ENCODE results near the gene COL7A1.
A peak's percentile ranks its signal among the peaks of the same experiment; 100 is the strongest.

COL7A1 gene

DNA sequence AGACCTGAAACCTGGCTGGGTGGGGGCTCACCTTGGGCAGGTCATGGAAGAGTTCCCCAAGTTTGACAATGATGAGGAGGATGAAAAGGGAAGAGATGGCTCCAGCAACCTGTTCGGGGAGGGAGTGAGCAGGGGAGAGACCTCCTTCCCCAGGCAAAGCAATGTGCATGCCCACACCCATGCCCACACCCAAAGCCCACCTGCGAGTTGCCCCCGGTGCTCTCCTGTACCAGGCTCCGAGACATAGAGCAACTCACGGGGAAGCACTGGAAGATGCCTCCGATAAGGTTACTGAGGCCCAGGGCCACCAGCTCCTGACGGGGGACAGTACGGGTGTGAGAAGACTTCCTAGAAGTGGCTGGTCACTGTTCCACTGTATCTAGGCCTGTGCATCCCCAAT lies 35.3 kb upstream of the COL7A1 start:
- H3K4me2 ChIP-seq (ENCODE audit: insufficient read depth, low read length, poor library complexity, severe bottlenecking) = no peak overlapping the region

DNA sequence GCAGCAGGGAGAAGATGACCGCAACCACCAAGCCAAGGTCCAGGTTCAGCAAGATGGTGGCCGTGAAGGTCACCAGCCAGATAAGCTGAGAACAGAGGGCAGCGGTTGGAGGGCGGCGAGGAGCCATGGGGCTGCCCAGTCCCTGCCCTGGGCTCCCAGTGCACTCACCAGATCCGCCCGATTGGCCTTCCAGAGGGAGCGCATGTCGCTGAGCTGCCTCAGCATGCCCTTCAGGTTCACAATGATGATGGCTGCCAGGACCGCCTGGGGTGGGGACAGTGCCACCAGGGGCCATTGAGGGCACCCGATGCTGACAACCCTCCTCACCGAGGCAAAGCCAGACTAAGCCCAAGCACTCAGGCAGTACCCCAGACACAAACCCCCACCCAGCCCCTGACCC lies 34.8 kb upstream of the COL7A1 start:
- no CpG with 5 or more reads among the region's 12 CpGs for WGBS, 2 donors (ENCODE audit: extremely low coverage in 2 of 2, insufficient read length in 2 of 2, insufficient replicate concordance in 1 of 2)

More for the DNA sequence above, 35.3 kb upstream of the COL7A1 start:
- WGBS, 2 donors (ENCODE audit: extremely low coverage in 2 of 2, insufficient read length in 2 of 2, insufficient replicate concordance in 1 of 2) = no CpG with 5 or more reads among the region's 8 CpGs
- Histone ChIP-seq H2BK15ac (ENCODE audit: low read length) (no peak overlapping the region), H3K4me3 (ENCODE audit: low read length in 2 of 2) (no peak overlapping the region), H2BK120ac (ENCODE audit: low read depth, low read length) (no peak overlapping the region), H2AK5ac (ENCODE audit: low read depth, low read length) (no peak overlapping the region), H3K14ac (ENCODE audit: low read length) (no peak overlapping the region), H4K91ac (ENCODE audit: low read depth, low read length, poor library complexity) (no peak overlapping the region), H4K8ac (ENCODE audit: low read depth, low read length) (no peak overlapping the region), H2BK5ac (ENCODE audit: low read length) (peak overlapping the region; percentile 56), H3K18ac (ENCODE audit: low read length) (no peak overlapping the region), H3K4ac (ENCODE audit: low read length) (no peak overlapping the region), H3K9ac (ENCODE audit: low read depth, low read length, poor library complexity) (no peak overlapping the region), H2BK12ac (ENCODE audit: low read length) (no peak overlapping the region), H3K36me3 (replicated peaks in 1 of 2; ENCODE audit: control insufficient read depth in 2 of 2, insufficient read depth in 2 of 2, low read length in 2 of 2) (peaks cover 63 to 82% of the 10 kb centered on the region in 2 donors), H3K27me3 (ENCODE audit: control insufficient read depth in 3 of 3, insufficient read depth in 3 of 3, low read depth in 1 of 3, low read length in 3 of 3) (no peaks in the 10 kb centered on the region), H3K23ac (ENCODE audit: low read depth, low read length, poor library complexity) (no peak overlapping the region), H3K9me3 (replicated peaks in 1 of 2; ENCODE audit: control insufficient read depth in 2 of 2, insufficient read depth in 1 of 2, low read depth in 1 of 2, low read length in 2 of 2) (no peaks in the 10 kb centered on the region), H3K27ac (replicated peaks; ENCODE audit: low read length) (no peak overlapping the region), H2AFZ (ENCODE audit: low read length) (no peak overlapping the region), H3K4me1 (ENCODE audit: control insufficient read depth in 2 of 2, insufficient read depth in 1 of 2, low read depth in 1 of 2, low read length in 2 of 2) (peaks cover 5 to 8% of the 10 kb centered on the region in 2 donors), H3K79me1 (ENCODE audit: low read depth, low read length) (peaks cover 7% of the 10 kb centered on the region)
- no peak for DNase-seq (ENCODE audit: low spot score)

DNA sequence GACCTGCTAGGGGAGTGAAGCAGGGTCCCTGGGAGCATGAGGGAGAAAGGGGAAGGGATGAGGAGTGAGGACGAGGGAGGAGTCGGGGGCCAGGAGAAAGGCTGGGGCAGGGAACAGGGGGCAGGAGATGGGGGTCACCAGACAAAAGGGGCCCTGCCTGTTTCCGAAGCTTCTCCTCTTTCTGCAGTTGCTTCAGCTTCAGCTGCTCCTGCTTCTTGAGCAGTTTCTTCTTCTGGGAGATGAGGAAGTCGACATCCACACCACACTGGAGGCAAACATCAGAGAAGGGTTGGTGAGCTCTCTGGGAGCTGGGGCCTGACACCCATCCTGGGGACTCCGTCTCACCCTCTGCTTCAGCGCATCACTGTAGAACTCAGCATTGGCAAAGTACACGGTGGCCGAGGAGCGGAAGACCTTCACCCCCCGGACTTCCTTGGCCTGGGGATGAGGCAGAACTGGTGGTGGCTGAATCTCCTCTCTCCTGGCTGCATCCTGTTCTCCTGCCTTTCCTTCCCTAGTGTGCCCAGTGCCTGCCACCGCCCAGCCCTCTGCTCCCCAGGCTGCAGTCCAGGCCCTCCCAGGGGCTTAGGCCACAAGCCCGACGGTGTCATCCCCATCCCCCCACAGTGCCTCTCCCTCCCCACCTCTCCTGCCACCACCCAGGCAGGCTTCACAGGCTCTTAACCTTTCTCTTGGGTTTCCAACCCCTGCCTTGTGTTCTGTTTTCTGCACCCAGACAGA lies 33.3 kb upstream of the COL7A1 start:
- H2AK5ac ChIP-seq (ENCODE audit: low read depth, low read length) = no peak overlapping the region
- no peak overlapping the region for H4K8ac ChIP-seq (ENCODE audit: low read depth, low read length)
- peaks cover 5% of the 10 kb centered on the region for H3K79me1 ChIP-seq (ENCODE audit: low read depth, low read length)
- no peaks in the 10 kb centered on the region for H3K9me3 ChIP-seq (replicated peaks in 1 of 2; ENCODE audit: control insufficient read depth in 2 of 2, insufficient read depth in 1 of 2, low read depth in 1 of 2, low read length in 2 of 2)
- peak overlapping the region; percentile 57 for H3K9ac ChIP-seq (ENCODE audit: low read depth, low read length, poor library complexity)
- H2BK12ac ChIP-seq (ENCODE audit: low read length) = no peak overlapping the region
- no peak overlapping the region for H3K23ac ChIP-seq (ENCODE audit: low read depth, low read length, poor library complexity)
- H2BK5ac ChIP-seq (ENCODE audit: low read length) = no peak overlapping the region
- no peak overlapping the region for H2BK15ac ChIP-seq (ENCODE audit: low read length)
- H3K4ac ChIP-seq (ENCODE audit: low read length) = no peak overlapping the region
- H3K14ac ChIP-seq (ENCODE audit: low read length) = no peak overlapping the region
- WGBS, 2 donors (ENCODE audit: extremely low coverage in 2 of 2, insufficient read length in 2 of 2, insufficient replicate concordance in 1 of 2) = no CpG with 5 or more reads among the region's 13 CpGs
- no peak overlapping the region for H3K18ac ChIP-seq (ENCODE audit: low read length)
- no peak overlapping the region for H3K27ac ChIP-seq (replicated peaks; ENCODE audit: low read length)
- DNase-seq (ENCODE audit: low spot score) = no peak
- no peaks in the 10 kb centered on the region for H3K4me1 ChIP-seq (ENCODE audit: control insufficient read depth in 2 of 2, insufficient read depth in 1 of 2, low read depth in 1 of 2, low read length in 2 of 2)
- no peak overlapping the region for H4K91ac ChIP-seq (ENCODE audit: low read depth, low read length, poor library complexity)
- no peak overlapping the region for H2BK120ac ChIP-seq (ENCODE audit: low read depth, low read length)
- no peaks in the 10 kb centered on the region for H3K27me3 ChIP-seq (ENCODE audit: control insufficient read depth in 3 of 3, insufficient read depth in 3 of 3, low read depth in 1 of 3, low read length in 3 of 3)
- H3K36me3 ChIP-seq (replicated peaks in 1 of 2; ENCODE audit: control insufficient read depth in 2 of 2, insufficient read depth in 2 of 2, low read length in 2 of 2) = peaks cover 71 to 92% of the 10 kb centered on the region in 2 donors
- no peak overlapping the region for H3K4me3 ChIP-seq (ENCODE audit: low read length in 2 of 2)
- H2AFZ ChIP-seq (ENCODE audit: low read length) = no peak overlapping the region
- H3K4me2 ChIP-seq (ENCODE audit: insufficient read depth, low read length, poor library complexity, severe bottlenecking) = no peak overlapping the region

More for the DNA sequence above, 34.8 kb upstream of the COL7A1 start:
- Histone ChIP-seq H2BK120ac (ENCODE audit: low read depth, low read length) (no peak overlapping the region), H4K91ac (ENCODE audit: low read depth, low read length, poor library complexity) (no peak overlapping the region), H3K23ac (ENCODE audit: low read depth, low read length, poor library complexity) (no peak overlapping the region), H2AK5ac (ENCODE audit: low read depth, low read length) (no peak overlapping the region), H3K27me3 (ENCODE audit: control insufficient read depth in 3 of 3, insufficient read depth in 3 of 3, low read depth in 1 of 3, low read length in 3 of 3) (no peaks in the 10 kb centered on the region), H3K18ac (ENCODE audit: low read length) (peak overlapping the region; percentile 11), H2BK12ac (ENCODE audit: low read length) (no peak overlapping the region), H3K14ac (ENCODE audit: low read length) (no peak overlapping the region), H2BK5ac (ENCODE audit: low read length) (no peak overlapping the region), H3K36me3 (replicated peaks in 1 of 2; ENCODE audit: control insufficient read depth in 2 of 2, insufficient read depth in 2 of 2, low read length in 2 of 2) (peaks cover 66 to 87% of the 10 kb centered on the region in 2 donors), H3K27ac (replicated peaks; ENCODE audit: low read length) (no peak overlapping the region), H3K4me2 (ENCODE audit: insufficient read depth, low read length, poor library complexity, severe bottlenecking) (no peak overlapping the region), H3K9ac (ENCODE audit: low read depth, low read length, poor library complexity) (no peak overlapping the region), H3K4me1 (ENCODE audit: control insufficient read depth in 2 of 2, insufficient read depth in 1 of 2, low read depth in 1 of 2, low read length in 2 of 2) (peaks cover 5 to 8% of the 10 kb centered on the region in 2 donors), H3K4me3 (ENCODE audit: low read length in 2 of 2) (peak overlapping the region in 1 of 2 donors; percentile 42), H3K9me3 (replicated peaks in 1 of 2; ENCODE audit: control insufficient read depth in 2 of 2, insufficient read depth in 1 of 2, low read depth in 1 of 2, low read length in 2 of 2) (no peaks in the 10 kb centered on the region), H4K8ac (ENCODE audit: low read depth, low read length) (no peak overlapping the region), H2BK15ac (ENCODE audit: low read length) (no peak overlapping the region), H3K4ac (ENCODE audit: low read length) (no peak overlapping the region), H2AFZ (ENCODE audit: low read length) (no peak overlapping the region), H3K79me1 (ENCODE audit: low read depth, low read length) (peaks cover 7% of the 10 kb centered on the region)
- DNase-seq (ENCODE audit: low spot score) = no peak

DNA sequence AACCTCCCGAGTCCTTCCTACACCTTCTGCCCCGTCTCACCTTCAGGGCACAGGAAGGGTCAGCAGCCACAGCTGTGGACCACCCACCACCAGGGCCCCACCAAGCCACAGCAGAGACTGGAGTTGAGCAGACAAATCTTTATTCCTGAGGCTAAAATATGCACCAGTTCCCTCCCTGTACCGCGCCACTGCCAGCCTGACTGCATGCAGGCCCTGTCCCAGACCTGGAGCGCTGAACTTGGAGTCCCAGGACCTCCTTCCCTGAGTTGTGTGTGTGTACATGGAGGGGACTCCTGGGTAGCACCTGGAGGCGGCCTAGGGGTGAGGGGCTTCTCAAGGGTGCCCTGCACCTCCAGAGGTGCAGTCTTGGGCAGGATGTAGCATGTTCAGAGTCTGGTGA lies 30.5 kb upstream of the COL7A1 start:
- no peaks in the 10 kb centered on the region for H3K27me3 ChIP-seq (ENCODE audit: control insufficient read depth in 3 of 3, insufficient read depth in 3 of 3, low read depth in 1 of 3, low read length in 3 of 3)
- H4K91ac ChIP-seq (ENCODE audit: low read depth, low read length, poor library complexity) = no peak overlapping the region
- H2BK12ac ChIP-seq (ENCODE audit: low read length) = no peak overlapping the region
- WGBS, 2 donors (ENCODE audit: extremely low coverage in 2 of 2, insufficient read length in 2 of 2, insufficient replicate concordance in 1 of 2) = no CpG with 5 or more reads among the region's 6 CpGs
- no peaks in the 10 kb centered on the region for H3K4me1 ChIP-seq (ENCODE audit: control insufficient read depth in 2 of 2, insufficient read depth in 1 of 2, low read depth in 1 of 2, low read length in 2 of 2)
- H2AFZ ChIP-seq (ENCODE audit: low read length) = no peak overlapping the region
- no peak overlapping the region for H2AK5ac ChIP-seq (ENCODE audit: low read depth, low read length)
- no peak overlapping the region for H3K14ac ChIP-seq (ENCODE audit: low read length)
- DNase-seq (ENCODE audit: low spot score) = no peak
- no peak overlapping the region for H3K18ac ChIP-seq (ENCODE audit: low read length)
- no peak overlapping the region for H3K27ac ChIP-seq (replicated peaks; ENCODE audit: low read length)
- peaks cover 2% of the 10 kb centered on the region for H3K79me1 ChIP-seq (ENCODE audit: low read depth, low read length)
- H3K9ac ChIP-seq (ENCODE audit: low read depth, low read length, poor library complexity) = no peak overlapping the region
- H3K23ac ChIP-seq (ENCODE audit: low read depth, low read length, poor library complexity) = no peak overlapping the region
- H2BK15ac ChIP-seq (ENCODE audit: low read length) = no peak overlapping the region
- no peak overlapping the region for H3K4me2 ChIP-seq (ENCODE audit: insufficient read depth, low read length, poor library complexity, severe bottlenecking)
- H3K4me3 ChIP-seq (ENCODE audit: low read length in 2 of 2) = no peak overlapping the region
- no peak overlapping the region for H2BK5ac ChIP-seq (ENCODE audit: low read length)
- peaks cover 45 to 78% of the 10 kb centered on the region in 2 donors for H3K36me3 ChIP-seq (replicated peaks in 1 of 2; ENCODE audit: control insufficient read depth in 2 of 2, insufficient read depth in 2 of 2, low read length in 2 of 2)
- H3K4ac ChIP-seq (ENCODE audit: low read length) = no peak overlapping the region
- no peak overlapping the region for H4K8ac ChIP-seq (ENCODE audit: low read depth, low read length)
- H2BK120ac ChIP-seq (ENCODE audit: low read depth, low read length) = no peak overlapping the region
- no peaks in the 10 kb centered on the region for H3K9me3 ChIP-seq (replicated peaks in 1 of 2; ENCODE audit: control insufficient read depth in 2 of 2, insufficient read depth in 1 of 2, low read depth in 1 of 2, low read length in 2 of 2)
